Amniotic stem cell (primary cell): Measurements from ENCODE around the gene CRTC3.
"Not testable (repeated sequence)": the region's sequence is repeated elsewhere in the genome, so short reads cannot be mapped to it uniquely, and the experiment has no call there.

Source experiments
- DNase-seq: peaks from one replicate; lab custom pipeline; 2025; lab: John Stamatoyannopoulos, UW

The CRTC3 gene

GRCh38 chr15:90674476-90674875 lies 144.8 kb downstream of the CRTC3 start:
- no peak for DNase-seq

GRCh38 chr15:90675464-90675863 lies 145.7 kb downstream of the CRTC3 start:
- DNase-seq = no peak

- DNase-seq = no peak
Observed at GRCh38 chr15:90677807-90678790, 148.4 kb downstream of the CRTC3 start.

GRCh38 chr15:90679959-90680358 lies 150.2 kb downstream of the CRTC3 start:
- no peak for DNase-seq

GRCh38 chr15:90680371-90680935 lies 150.7 kb downstream of the CRTC3 start:
- peak; percentile 89 for DNase-seq

GRCh38 chr15:90681056-90681455 lies 151.3 kb downstream of the CRTC3 start:
- DNase-seq = no peak

- no peak for DNase-seq
Observed at GRCh38 chr15:90681480-90681879, 151.8 kb downstream of the CRTC3 start.

- DNase-seq = no peak
Observed at GRCh38 chr15:90683371-90683770, 153.6 kb downstream of the CRTC3 start.

GRCh38 chr15:90683876-90684275 lies 154.2 kb downstream of the CRTC3 start:
- DNase-seq = no peak

GRCh38 chr15:90684281-90684680 lies 154.6 kb downstream of the CRTC3 start:
- no peak for DNase-seq

- no peak for DNase-seq
Observed at GRCh38 chr15:90685591-90686434, 156.1 kb downstream of the CRTC3 start.

- no peak for DNase-seq
Observed at GRCh38 chr15:90686435-90687218, 156.9 kb downstream of the CRTC3 start.

GRCh38 chr15:90689326-90689961 lies 159.7 kb downstream of the CRTC3 start:
- not testable (repeated sequence) for DNase-seq

GRCh38 chr15:90690585-90690984 lies 160.9 kb downstream of the CRTC3 start:
- DNase-seq = no peak

- DNase-seq = no peak
Observed at GRCh38 chr15:90691369-90691768, 161.6 kb downstream of the CRTC3 start.

- no peak for DNase-seq
Observed at GRCh38 chr15:90691982-90692773, 162.5 kb downstream of the CRTC3 start.
